HG02981 (cell line): Measurements from ENCODE around the gene LPAR1.
A peak's percentile ranks its signal among the peaks of the same experiment; 100 is the strongest.
"Not testable (repeated sequence)": the region's sequence is repeated elsewhere in the genome, so short reads cannot be mapped to it uniquely, and the experiment has no call there.

Experiments used
- ATAC-seq: cut with Tn5 transposase; IDR thresholded peaks from one replicate; pipeline ENCODE4 v1.9.1; 2021; ENCODE audit warnings: mild to moderate bottlenecking, moderate library complexity; ENCODE audit not compliant: unreplicated experiment

Gene LPAR1

DNA sequence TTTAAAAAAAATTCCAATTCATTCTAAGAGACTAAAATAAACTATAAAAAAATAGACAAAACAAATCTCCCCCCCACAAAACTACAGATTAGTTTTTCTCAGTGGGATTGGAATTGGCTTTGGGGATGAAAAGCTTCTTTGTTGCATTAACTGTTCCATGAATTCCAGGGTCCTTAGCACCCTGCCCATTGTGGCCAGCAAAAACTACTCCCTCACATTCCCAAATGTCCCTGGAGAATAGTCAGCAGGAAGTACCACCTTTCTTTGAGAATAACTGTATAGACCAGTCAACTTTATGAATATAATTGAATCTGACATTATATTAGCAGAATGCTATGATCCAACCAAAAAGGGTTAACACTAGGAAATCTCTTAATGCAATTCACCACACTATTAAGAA is 147.9 kb downstream of the LPAR1 start:
- ATAC-seq: no peak

DNA sequence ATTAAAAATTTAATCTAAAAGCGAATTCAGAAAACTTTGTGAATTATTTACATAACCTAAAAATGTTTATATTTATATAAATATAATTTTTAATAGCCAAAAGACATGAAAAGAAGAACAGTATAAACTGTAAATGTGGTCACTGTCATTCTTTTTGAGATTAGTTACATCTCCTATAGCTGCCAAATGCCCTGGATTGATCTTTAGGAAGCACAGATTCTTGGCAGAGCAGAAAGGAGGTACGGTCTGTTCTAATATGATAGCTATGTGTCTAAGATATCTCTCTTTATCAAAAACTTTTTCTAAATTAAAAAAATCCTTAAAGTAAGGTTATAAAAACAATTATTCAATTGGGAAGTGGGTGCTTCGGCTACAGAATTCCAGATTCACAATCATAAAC is 151.0 kb downstream of the LPAR1 start:
- ATAC-seq: no peak

DNA sequence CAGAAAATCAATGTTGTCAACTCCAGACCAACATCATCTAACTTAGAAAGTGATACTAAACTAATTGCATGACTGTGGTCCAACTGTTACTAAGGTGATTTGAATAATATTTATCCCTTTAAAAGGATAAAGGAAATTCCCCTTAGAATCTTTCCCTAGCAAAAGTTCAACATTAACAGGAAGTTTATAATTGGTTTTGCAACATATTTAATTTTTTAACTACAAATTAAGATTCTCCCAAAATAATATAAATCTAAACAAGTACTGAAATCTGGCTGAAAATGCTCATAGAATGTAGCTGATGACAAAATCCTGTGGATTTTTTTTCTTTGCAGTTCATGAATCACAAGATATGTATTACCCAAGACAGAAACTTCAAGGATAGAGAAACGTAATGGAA is 151.4 kb downstream of the LPAR1 start:
- no peak for ATAC-seq

DNA sequence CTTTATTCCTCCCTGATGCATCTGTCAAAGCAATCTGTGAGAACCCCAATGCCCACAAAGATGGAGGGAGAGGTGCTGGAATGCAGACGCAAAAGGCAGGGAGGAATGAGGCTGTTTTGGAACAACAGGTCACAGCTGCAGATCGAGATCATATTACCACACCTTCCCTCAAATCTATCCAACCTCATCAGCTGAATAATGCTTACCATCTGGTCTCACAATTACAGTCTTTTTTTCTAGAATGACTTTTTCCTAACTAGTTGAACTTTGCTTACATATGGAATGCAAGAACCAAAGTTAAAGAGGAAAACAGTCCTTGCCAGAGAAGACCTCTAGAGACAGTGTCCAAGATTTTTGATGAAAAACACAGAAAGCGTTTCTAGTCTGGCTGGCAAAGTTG is 158.1 kb downstream of the LPAR1 start:
- ATAC-seq: no peak

DNA sequence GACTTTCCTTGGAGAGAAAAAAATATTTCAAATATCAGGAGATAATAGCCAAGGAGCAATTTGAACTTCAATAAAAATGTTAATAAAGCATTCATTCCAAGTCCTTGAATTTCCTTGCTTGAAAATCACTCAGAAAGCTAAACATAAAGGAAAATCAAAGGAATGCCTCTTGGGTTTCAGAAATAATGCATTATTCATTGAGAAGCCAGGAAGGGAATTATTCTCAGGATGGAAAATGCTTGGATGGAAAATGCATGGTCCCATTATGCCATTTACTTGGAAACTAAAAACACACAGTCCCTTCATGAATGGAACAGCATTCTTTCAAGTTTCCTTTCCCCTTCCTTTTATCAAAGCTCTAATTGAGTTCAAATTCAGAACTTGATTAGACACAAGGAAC is 160.9 kb downstream of the LPAR1 start:
- no peak for ATAC-seq

DNA sequence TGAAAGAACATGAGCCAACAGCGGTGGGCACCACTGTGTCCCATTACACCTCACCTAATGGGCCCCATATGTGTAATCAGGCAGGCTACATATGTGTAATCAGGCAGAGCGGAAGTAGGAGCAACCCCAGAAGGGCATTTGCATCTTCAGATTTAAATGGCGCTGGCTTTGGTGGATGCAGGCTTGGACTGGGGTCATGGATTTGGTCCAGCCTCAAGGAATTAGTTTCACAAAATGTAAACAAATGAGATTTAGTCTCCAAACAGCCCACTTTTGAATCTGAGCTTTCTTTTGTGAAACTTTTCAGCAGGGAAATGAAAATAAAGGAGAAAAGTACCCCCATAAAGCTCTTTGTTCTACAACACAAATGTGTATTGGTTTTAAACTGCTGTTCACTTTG is 161.3 kb downstream of the LPAR1 start:
- no peak for ATAC-seq

DNA sequence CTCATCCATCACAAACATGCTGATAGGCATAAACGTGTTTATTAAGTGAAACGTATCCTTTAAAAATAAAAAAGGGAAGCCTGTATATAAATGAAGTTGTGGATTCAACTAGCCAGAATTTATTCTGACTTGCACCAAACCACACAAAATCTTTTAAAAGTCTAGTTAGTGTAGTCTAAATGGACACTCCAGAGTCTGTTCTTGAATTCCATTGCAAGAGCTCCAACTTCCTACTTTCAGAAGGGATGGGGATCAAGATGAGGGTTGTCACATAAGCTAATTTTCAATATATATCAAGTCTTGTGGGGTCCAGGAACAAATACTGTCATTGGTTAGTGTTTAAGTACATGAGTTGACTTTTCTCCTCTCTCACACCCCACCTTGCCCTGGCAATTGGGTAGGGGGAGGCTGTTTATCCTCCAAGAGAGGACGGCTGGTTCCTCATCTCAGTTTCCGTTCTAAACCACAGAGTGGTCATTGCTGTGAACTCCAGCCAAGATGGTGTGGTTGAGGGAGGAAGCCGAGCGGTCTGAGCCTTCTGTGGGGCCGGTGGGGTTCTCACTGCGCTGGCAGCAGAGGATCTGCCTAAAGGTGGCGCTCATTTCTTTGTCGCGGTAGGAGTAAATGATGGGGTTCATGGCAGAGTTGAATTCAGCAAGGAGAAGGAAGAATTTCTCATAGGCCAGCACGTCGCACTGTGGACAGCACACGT is 163.2 kb downstream of the LPAR1 start:
- ATAC-seq: peak; percentile 92

DNA sequence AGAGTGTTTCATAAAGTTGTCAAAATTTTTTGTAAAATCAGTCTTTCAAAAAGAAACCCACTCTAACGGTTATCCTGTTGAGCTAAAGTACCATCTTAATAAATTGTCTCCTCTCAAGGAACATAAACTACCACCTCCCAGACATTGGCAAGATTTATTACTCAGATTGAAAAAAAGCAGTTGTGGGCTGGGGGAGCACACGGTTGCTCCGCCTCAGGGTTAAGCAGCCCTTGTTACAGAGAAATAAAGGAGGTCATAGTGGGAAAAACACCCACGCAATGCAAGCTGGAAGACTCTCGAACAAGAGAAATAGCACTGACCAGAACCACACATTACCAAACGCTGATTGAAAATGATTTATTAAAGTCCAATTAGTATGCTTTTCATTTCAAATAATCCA is 165.3 kb downstream of the LPAR1 start:
- ATAC-seq: no peak

DNA sequence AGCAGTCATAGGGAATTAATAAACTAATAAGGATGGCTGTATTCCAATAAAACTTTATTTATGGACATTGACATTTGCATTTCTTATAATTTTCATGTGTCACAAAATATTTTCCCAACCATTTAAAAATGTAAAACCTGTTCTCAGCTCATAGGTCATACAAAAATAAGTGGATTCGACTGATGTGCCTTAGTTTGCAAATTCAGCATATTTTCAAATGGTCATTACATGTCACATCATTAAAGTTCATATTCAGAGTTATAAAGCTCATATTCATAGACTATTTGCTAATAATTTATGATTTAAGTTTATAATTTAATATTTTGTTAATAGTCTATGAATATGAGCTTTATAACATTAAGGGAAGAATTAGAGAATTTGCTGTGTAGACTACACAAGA is 166.5 kb downstream of the LPAR1 start:
- no peak for ATAC-seq

DNA sequence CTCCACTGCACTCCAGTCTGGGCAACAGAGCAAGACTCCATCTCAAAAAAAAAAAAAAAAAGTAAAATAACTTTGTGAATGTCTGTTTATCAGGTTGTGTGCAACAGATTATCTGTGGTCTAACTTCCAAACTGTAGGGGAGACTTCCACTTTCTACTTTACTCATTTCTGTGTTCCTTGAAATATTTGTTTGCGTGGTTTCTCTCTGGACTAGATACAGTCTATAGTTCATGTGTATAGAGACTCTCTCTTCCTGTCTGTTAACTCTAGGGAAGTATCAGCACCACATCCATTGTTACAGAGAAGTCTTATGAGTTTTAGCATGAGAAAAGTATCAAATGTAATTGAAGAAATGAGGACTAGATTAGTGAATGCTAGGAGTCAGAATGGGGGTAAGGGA is 168.3 kb downstream of the LPAR1 start:
- ATAC-seq: no peak

DNA sequence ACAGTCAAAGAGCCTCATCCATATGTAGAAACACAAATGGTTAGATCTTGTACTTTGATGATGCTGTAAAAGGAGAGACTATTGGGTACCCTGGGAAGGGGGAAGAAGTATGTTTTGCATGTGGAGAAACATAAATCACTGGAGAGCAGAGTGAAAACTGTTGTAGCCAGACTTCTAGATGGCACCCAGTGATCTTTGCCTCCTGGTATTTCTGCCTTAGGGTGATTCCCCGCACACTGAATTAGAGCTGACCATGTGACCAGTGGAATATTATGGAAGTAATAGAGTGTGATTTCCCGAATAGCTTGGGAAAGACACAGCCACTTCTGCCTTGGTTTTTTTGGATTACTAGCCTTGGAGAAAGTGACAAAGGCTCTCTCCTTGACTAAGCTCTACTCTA is 174.3 kb downstream of the LPAR1 start:
- no peak for ATAC-seq

DNA sequence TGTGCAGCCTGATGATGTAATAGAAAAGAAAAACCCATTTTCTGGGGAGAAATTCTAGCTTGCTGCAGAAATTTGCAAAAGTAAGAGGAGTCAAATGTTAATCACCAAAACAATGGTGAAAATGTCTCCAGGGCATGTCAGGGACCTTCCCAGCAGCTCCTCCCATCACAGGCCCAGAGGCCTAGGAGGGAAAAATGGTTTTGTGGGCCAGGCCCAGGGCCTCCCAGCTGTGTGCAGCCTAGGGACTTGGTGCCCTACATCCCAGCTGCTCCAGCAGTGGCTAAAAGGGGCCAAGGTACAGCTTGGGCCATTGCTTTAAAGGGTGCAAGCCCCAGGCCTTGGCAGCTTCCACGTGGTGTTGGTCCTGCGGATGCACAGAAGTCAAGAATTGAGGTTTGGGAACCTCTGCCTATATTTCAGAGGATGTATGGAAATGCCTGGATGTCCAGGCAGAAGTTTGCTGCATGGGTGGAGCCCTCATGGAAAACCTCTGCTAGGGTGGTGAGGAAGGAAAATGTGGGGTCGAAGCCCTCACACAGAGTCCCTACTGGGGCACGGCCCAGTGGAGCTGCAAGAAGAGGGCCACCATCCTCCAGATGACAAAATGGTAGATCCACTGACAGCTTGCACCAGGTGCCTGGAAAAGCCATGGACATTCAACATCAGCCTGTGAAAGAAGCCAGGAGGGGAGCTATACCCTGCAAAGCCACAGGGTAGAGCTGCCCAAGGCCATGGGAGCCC is 176.7 kb downstream of the LPAR1 start:
- ATAC-seq: not testable (repeated sequence)

DNA sequence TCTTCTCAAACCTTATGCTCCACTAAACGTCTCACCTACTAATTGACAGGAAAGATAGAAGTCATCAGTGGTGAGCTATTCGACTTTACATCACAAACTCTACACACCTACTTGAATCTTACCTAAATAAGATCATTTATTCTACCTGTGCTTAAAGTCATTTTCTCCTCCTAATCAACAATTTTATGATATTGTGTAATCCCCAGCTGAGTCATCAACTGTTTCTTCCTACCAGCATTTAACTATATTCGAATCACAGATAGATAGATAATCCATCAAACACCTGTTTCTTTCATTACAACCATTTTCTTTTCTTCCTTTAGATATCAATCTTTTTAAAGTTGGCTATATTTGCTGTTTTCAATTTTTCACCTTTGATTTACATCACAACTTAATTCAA is 181.5 kb downstream of the LPAR1 start:
- ATAC-seq: no peak

DNA sequence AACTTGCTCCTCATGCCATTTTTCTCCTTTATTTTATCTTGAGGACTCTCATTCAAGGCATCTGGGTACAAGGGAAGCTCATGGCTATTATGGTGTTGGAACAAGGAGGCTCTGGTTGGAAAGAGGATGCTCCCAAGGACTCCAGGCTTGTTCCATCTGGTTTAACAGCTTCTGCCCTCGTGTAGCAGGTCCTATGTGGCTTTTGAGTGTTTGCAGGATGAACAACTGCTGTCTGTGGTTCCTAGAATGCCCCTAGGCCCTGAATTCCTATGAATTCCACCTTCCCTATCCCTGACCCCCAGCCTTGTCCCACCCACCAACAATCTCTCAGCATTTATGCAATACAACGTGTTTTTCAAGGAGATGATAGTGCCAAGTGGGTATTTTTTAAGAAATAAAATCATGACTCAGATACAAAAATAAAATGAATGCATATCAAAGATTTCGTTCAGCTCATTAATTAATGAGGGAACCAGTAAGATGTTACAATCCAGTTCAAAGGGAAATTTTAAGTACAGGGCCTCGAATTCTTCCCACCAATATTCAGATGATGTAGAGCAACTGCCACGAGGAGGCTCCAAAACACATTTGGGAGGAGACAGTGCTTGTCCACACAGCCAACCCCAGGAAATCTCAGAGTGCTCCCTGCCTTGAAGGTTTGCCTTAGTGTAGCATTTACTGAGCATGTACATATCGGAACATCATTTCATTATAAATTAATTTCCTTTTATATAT is 187.7 kb downstream of the LPAR1 start:
- ATAC-seq: no peak

DNA sequence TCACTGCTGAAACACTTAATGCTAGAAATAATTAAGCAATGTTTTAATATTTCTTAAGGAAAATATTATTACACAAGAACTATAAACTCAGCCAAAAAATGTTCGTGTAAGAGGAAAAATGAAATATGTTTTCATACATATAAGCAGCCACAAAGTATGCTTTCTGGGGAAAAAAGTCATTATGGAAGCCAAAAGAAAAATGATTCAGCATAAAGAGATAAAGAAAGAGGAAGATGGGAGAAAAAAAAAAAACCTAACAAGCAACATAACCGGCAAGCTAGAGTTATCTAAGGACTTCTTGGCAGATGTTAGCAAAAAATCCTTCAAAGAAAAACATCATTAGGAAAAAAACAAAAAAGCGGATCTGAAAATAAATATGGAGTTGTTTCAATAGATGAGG is 190.6 kb downstream of the LPAR1 start:
- ATAC-seq: no peak

DNA sequence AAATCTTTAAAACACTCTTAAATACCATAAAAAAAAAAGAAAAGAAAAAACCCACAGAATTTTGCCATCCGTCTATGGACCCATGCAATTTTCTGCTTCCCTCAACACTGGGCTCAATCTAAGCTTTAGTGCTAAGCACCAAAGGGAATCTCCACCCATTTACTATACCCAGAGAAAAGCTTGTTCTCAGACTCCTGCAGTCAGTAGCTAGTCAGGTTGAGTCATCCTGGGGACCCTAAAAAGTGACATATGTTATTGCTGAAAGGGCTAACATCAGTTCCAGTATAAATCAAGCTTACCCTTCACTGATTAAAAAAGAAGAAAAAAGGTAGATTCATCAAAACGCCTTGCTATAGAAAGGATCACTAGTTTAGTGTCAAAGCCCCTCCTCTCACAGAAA is 192.1 kb downstream of the LPAR1 start:
- no peak for ATAC-seq

DNA sequence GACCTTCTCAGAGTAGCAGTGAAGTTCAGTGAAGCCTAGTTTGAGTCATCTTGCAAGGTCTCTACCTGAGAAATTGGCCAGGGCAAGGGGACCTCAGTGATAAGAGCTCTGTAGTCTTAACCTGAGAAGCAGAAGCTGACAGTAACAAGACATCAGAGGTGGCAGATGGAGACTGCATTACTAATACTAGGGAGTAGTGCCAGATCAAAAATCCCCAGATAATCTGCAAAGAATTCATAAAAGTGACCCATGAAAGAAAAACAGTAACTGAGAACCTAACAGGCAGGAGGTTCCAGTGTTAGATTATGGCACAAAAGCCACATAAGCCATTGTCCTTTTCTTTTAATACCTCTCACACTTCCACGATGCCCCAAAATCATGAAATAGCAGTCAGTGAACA is 194.1 kb downstream of the LPAR1 start:
- no peak for ATAC-seq

DNA sequence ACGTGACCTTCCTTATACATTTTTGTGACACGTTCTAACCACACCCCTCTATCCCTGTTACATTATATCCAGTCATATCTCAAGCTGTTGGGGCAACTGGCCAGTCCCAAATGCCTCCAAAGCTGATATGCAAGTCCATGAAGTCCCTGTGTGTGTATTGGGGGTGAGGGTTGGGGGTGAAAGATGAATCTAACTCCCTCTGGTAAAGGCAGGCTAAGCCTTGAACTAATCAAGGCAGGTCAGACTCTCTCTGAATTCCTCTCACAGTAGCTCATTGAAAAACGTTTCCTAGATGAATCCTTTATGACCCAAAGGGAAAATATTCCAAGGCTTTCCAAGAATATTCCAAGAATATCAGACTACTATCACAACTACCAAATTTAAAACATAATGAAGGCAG is 195.3 kb downstream of the LPAR1 start:
- ATAC-seq: no peak

DNA sequence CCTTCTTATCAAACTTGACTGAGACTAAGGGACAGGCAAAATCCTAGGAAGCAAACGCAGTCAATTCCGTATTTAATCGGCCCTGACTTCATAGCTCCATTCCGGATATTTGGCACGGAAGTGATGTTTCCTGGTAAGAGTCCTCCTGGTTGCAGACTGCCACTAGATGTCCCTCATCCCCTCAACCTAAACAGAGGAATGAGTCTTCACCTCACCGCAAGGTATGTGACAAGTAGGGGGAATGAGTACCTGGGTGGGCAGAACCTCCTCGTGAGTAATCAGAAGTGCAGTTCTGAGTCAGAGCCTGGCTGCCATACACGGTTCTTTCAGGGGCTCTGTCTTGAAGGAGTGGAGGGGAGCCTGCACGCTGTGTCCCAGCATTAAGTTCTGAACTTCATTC is 196.1 kb downstream of the LPAR1 start:
- ATAC-seq: no peak

DNA sequence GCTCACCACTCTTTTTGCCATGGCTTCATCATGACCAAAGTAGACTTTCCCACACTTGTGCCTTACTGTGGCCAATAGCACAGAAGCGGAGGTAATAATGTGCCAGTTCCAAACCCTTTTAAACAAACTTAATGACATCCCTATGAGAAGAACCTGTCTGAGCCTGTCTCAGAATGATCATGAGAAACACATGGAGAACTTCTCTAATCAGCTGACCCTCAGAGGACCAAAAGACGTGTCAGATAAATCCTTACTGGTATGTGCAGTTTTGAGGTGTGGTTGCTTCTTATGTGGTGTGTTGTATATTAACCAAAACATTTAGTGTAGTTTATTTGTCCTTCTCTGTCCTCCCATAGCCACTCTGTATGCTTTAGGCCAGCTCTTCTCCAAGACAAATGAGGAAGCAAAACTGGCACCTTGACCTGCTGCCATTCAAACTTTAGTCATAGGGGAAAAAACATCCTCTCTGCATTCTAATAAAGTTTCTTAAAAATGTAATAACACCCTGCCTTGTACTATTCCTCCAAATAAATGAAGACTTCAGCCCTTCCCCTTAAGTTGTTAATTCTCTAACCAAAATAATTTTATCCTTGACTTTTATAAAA is 200.8 kb downstream of the LPAR1 start:
- ATAC-seq: no peak

DNA sequence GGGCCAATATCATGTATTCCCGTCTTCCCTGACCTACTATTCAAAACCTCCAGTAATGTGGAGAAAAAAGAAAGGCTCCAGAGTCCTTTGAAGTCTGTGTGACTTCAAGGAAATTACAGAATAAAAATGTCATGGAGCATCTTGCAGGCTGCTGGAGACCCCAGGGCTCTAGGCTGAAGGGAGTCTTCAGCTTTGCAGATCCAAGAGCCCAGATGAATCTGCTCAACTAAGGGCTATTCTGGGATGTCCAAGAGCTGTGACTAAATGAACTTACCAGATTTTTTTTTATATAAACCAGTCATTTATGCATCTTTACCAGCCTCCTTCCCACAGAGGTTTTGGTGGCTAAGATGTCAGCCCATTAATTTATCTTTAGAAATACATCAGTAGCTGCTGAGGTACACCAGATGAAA is 202.4 kb downstream of the LPAR1 start:
- no peak for ATAC-seq

DNA sequence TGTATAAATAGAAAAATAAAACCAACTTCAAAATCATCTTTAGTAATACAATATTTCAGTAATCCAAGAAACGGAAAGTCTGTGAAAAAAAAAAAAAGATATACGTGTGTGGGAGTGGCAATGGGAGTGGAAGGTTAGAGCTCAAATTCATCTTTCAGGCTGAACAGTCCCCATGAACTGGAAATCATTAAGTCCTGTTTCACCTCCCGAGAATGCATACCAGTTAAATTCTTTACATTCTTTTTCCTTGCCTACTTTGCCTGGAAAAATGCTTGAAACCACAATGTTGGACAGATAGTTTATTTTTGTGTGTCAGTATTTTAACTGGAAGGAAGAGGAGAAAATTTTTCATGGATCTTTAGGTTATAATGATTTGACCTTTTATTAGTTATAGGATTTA is 202.9 kb downstream of the LPAR1 start:
- no peak for ATAC-seq
